Amygdala (tissue), 56 donors: ENCODE data around the gene ARRDC5.
"Not testable (repeated sequence)": the region's sequence is repeated elsewhere in the genome, so short reads cannot be mapped to it uniquely, and the experiment has no call there.

Source experiments
- DNase-seq, 56 donors: peaks; one replicate each; lab custom pipeline; 2025; lab: John Stamatoyannopoulos, UW

The ARRDC5 gene

DNA sequence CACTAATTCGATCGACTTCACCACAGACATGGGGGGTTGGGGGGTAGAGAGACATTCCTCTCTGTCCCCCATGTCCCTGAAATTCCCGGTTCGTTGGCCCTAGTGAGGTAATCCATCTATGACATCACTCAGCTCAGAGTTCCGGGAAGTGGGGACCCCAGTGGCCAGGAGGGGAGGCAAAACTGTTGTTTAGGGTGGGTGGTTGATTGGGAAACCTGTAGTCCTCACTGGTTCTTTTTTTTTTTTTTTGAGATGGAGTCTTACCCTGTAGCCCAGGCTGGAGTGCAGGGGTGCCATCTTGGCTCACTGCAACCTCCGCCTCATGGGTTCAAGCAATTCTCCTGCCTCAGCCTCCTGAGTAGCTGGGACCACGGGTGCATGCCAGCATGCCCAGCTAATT, at the start of gene ARRDC5:
ARRDC5 (minus strand) TSS at position 101 of the 400 bp plus-strand sequence; CDS start at position 30, 71 bp downstream.
- no peak for DNase-seq

DNA sequence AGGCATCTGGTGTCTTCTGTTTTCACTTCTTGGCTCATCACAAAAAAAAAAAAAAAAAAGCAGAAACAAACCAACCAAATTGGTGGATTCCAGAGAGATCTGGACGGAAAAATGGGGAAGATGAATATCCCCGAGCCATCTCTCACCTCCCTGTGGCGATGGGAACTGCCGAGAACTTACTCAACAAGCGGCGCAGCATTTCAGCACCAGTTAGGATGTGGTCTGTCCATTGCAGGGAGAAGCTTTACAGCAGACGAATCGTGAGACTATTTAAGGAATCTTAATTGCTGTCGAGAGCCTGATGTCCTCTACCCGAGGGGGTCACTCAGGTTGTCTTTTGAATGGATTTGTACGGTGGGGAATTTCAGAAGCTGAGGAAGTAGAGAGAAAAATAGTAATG, 49.0 kb upstream of the ARRDC5 start:
- DNase-seq, result no peak

DNA sequence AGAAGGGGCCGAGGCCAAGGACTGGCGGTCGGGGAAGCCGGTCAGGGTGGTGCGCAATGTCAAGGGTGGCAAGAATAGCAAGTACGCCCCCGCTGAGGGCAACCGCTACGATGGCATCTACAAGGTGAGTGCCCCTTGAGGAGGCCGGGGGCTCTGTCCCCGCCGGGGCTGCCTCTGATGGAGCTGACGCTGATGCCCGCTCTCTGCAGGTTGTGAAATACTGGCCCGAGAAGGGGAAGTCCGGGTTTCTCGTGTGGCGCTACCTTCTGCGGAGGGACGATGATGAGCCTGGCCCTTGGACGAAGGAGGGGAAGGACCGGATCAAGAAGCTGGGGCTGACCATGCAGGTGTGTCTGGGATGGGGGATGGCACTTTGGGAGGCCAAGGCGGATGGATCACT, 48.0 kb upstream of the ARRDC5 start:
- not testable (repeated sequence) for DNase-seq

DNA sequence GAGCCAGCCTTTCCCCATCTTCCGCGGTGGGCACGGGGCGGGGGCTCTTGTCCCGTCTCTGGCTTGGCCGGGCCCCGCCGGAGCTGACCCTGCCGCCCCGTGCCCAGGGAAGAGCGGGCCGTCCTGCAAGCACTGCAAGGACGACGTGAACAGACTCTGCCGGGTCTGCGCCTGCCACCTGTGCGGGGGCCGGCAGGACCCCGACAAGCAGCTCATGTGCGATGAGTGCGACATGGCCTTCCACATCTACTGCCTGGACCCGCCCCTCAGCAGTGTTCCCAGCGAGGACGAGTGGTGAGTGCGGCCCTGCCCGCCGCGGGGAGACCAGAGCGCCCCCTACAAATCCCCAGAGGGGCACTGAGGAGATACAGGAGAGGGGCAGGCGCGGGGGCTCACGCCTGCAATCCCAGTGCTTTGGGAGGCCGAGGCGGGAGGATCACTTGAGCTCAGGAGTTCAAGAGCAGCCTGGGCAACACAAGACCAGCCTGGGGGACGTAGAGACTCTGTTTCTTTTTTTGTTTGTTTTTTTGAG, 39.0 kb upstream of the ARRDC5 start:
- not testable (repeated sequence) for DNase-seq

GRCh38 chr19:4939466-4939865, 36.8 kb upstream of the ARRDC5 start:
- DNase-seq, result no peak

GRCh38 chr19:4938461-4938860, 35.8 kb upstream of the ARRDC5 start:
- not testable (repeated sequence) for DNase-seq

DNA sequence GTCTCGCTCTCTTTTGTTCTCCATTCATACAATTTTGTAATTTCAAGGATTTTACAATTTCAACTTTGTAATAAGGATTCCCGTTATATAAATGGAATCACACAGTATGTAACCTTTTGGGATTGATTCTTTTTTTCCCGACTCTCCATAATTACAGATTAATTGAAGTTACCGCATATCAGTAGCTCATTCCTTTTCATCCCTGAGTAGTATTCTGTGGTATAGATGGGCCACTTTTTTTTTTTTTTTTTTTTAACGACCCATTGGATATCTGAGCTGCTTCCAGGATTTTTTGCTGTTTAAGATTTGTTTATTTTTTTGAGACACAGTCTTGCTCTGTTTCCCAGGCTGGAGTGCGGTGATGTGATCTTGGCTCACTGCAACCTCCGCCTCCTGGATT, 34.4 kb upstream of the ARRDC5 start:
- no peak for DNase-seq

- DNase-seq, result no peak
Observed at GRCh38 chr19:4935444-4935843, 32.7 kb upstream of the ARRDC5 start.

DNA sequence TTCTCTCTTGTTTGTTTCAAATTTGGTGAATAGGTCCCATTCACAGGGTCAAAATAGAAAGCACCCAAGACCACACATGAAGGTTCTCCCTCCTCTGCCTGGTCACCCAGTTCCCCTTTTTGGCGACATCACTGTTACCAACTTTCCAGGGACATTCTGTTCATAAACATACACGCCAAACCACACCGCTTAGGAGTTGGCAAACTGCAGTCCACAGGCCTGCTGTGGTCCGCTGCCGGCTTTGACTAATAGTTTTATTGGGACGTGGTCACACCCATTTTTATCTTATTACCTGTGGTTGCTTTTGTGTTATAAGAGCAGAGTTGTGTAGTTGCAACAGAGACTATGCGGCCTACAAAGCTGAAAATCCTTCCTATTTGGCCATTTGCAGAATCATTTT, 30.8 kb upstream of the ARRDC5 start:
- DNase-seq, result no peak

DNA sequence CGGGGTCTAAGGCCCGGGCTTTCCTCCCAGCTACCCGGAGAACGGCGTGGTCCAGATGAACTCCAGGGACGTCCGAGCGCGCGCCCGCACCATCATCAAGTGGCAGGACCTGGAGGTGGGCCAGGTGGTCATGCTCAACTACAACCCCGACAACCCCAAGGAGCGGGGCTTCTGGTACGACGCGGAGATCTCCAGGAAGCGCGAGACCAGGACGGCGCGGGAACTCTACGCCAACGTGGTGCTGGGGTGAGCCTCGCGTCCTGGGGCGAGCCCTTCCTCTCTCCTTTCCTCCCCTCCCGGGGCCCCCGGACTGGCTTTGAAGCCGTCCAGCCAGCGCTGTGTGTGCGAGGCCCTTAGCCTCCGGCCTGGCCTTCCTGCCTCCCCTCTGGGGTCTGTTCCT, 30.0 kb upstream of the ARRDC5 start:
- DNase-seq, result no peak

DNA sequence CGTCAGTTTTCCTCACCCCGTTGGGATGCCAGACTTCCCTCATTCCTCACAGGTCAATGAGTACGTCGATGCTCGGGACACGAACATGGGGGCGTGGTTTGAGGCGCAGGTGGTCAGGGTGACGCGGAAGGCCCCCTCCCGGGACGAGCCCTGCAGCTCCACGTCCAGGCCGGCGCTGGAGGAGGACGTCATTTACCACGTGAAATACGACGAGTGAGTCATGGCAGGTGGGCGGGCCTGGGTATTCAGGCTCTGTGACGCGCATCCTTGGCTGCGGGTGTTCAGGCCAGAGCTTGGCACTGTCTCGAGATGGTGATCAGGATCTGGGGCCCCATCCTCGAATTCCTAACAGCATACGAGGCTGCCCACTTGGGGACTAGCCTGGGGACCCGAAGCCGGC, 28.0 kb upstream of the ARRDC5 start:
- DNase-seq, result no peak

- no peak for DNase-seq
Observed at GRCh38 chr19:4929186-4929585, 26.5 kb upstream of the ARRDC5 start.

DNA sequence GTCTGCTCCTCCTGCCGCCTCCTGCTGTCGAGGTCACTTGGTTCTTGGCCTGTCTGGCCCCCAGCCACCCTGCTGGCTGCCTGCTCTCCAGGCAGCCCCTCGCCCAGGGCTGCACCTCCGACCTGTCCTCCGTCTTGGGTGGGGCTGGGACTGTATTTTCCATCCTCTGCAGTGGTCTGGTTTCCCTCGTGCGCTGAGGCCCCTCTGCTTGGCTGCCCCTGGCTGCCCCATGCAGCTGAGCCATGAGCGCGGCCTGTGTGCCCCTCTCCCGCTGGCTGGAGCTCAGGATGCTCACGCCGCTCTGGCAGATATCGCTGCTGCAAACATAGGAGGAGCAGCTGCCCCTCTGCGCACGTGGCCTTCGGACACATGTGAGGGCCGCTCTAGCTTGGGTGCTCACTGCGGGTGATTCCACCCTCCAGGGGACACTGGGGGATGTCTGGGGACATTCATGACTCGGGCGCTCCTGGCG, 20.6 kb upstream of the ARRDC5 start:
- DNase-seq, result no peak

DNA sequence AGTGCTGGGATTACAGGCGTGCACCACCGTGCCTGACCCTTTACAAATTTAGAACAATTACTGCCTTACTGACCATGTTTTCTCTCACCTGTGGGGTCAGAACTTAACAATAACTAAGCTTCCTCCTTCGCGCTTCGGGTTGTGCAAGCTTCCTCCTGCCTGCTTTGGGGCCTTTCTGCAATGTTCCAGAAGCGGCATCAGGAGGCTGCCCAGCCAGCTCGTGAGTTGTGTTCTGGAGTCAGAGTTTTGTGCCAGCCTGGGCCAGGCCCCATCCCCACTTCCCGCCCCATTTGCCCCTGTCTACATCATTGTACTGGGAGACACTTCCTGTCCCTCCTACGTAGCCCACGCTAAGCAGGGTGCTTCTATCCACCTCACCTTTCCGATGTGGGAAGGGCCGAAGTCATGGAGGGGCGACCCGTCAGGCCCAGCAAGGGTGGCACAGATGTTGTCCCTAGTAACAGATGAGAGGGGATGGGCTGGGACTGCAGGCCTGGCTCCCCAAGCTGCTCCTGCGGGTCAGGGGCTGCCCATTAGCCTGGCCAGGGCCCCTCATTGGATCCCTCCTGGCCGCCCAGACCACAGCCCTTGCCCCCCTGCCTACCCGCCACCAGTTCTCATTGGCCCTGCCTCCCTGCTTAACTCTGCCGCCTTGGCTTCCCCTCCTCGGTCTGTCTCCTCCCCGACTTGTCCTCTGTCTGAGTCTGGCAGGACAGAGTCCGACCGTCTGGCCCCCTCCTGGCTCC, 20.0 kb upstream of the ARRDC5 start:
- DNase-seq, result peak in 4 of 56 donors; percentile 6 to 23 (median 16)

- DNase-seq, result peak in 1 of 56 donors; percentile 5
Observed at GRCh38 chr19:4916292-4917082, 13.8 kb upstream of the ARRDC5 start.

DNA sequence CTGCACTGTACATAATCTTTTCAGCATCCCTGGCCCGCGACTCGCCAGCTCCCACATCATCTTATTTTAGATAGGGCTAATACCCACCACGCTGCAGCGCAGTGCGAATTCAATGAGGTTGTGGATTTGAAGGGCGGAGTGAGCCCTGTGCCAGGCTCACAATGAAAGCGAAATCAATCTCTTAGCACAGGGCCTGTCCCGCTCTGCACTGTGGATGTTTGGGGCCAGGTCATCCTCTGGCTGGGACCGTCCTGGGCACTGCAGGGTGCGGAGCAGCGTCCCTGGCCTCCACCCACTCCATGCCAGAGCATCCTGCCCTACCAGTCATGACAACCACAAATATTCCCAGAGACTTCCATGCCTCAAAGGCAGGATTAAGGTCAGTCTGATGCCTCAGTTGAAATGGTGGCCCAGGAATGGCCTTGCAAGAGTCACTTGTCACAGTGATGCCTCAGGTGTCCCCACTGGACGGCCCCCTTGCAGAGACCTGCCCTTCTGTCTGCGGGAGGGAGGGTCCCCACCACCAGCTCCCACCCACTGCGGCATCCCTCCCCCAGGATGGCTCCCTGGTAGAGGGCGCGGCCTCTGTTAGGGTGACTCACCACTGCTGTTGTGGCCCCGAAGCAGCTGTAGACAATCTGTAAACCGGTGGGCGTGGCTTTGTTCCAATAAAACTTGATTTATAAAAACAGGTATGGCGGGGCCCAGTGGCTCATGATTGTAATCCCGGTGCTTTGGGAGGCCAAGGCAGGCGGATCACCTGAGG, 12.2 kb upstream of the ARRDC5 start:
- no peak for DNase-seq

GRCh38 chr19:4913996-4914735, 11.5 kb upstream of the ARRDC5 start:
- no peak for DNase-seq

- DNase-seq, result peak in 49 of 56 donors; percentile 9 to 82 (median 50)
Observed at GRCh38 chr19:4911786-4912672, 9.3 kb upstream of the ARRDC5 start.

DNA sequence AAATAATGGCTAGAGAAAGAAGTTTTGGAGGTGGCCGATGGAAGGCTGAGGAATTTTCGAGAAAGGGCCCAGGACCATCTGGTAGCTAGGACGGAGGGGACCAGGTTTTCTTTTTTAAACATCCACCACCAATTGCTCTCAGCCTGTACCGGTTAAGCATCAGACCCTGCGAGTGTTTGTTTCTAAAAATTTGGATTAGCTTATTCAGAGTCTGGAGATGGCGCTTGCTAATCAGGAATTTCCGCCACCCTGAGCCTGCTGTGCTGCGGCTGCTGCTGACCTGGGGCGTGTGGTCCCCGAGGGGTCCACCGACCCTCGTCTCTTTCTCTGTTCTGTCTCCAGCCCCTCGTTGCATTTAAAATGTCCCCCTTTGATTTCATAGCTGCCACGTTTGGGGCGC, 8.6 kb upstream of the ARRDC5 start:
- peak in 1 of 56 donors; percentile 32 for DNase-seq
